Lower leg skin (tissue), 4 donors: Measurements from ENCODE around the gene ATP7A. TPM values are rescaled to one million over a fixed set of nuclear protein-coding genes. Genes with fewer than 3 reads are reported as not detected.
"Not testable (repeated sequence)": the region's sequence is repeated elsewhere in the genome, so short reads cannot be mapped to it uniquely, and the experiment has no call there.

Experiments used
- DNase-seq, 2 donors: peaks; one replicate each; pipeline ENCODE4 v3.0.0-alpha.2; 2019; ENCODE audit warnings: low spot score in 2 of 2
- H3K4me3 ChIP-seq: fragments of 200-600 bp; sonication (generic); 2 replicates; pipeline ENCODE4 v1.5.1; 2017; ENCODE audit warnings: mild to moderate bottlenecking, low read depth; ENCODE audit not compliant: poor library complexity, severe bottlenecking
- POLR2A ChIP-seq, 2 donors: fragments of 450-650 bp; IDR thresholded peaks; one replicate each; pipeline ENCODE4 v1.6.1; 2016 to 2017; ENCODE audit warnings: antibody characterized with exemption in 2 of 2, mild to moderate bottlenecking in 1 of 2, moderate library complexity in 1 of 2
- WGBS, 2 donors: methylation state at CpG; one replicate each; pipeline ENCODE4 v1.1.5; 2018; 5-methylcytosine and 5-hydroxymethylcytosine counted together
- intact Hi-C: fragments of 100-400 bp; cut with DNase I; formaldehyde crosslinking; loops from one replicate; pipeline ENCODE4 v1.15.0; 2023; ENCODE audit warnings: low total_unique reads
- total RNA-seq, 4 donors: library from RNA; depleted of rRNA; stranded (reverse); fragments of >200 nt; gene quantifications; one replicate each; pipeline ENCODE4 v1.1.0, GENCODE V29; 2016
- TF ChIP-seq, protein P1 (sequence below), 3 donors: fragments of 450-650 bp; IDR thresholded peaks; one replicate each; pipeline ENCODE4 v1.5.1; 2016; ENCODE audit warnings: antibody characterized with exemption in 3 of 3, mild to moderate bottlenecking in 3 of 3, moderate library complexity in 2 of 3

Gene ATP7A
- total RNA-seq, 4 donors from 2014 or later, result 20.9 to 37.6 (median 28.5) TPM

DNA sequence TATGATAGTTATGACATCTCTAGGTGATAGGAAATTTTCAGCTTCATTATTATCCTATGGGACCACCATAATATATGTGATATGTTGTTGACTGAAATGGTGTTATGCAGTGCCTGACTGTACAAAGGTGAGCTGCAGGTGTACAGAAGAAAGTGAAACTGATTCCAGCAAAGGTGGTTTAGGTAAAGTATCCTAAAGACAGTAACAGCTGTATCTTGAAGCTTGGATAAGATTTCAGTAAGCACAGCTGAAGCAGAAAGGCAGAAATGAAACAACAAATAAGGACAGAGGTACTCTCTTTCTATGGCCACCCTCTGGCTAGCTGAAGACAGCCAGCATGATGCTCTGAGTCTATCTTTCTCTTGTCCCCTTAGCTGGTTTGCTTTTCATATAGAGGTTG lies 163.6 kb downstream of the ATP7A start:
- H3K4me3 ChIP-seq, result no peak overlapping the region

DNA sequence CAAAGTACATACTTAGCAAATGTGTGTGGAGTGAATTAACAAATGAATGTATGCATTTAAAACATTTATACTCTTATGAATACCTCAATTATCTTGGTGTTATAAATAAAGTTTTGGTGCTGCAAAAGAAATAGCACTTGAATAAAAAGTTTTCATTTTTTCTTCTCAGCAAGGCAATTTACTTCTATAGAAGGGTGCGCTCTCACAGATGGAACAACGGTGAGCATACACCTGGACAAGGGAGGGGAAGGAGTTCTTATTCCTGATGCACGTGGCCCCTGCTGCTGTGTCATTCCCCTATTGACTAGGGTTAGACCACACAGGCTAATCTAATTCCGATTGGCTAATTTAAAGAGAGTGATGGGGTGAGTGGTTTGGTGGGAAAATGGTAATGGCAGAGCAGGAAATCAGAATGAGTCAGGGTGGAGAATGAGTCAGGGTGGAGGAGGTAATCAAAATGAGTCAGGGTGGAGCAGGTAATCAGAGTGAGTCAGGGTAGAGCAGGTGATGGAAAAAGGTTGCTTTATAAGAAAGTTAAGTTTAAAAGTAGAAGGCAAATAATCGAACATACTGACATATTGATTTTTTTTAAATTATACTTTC lies 165.4 kb downstream of the ATP7A start:
- TF ChIP-seq, protein P1, sequence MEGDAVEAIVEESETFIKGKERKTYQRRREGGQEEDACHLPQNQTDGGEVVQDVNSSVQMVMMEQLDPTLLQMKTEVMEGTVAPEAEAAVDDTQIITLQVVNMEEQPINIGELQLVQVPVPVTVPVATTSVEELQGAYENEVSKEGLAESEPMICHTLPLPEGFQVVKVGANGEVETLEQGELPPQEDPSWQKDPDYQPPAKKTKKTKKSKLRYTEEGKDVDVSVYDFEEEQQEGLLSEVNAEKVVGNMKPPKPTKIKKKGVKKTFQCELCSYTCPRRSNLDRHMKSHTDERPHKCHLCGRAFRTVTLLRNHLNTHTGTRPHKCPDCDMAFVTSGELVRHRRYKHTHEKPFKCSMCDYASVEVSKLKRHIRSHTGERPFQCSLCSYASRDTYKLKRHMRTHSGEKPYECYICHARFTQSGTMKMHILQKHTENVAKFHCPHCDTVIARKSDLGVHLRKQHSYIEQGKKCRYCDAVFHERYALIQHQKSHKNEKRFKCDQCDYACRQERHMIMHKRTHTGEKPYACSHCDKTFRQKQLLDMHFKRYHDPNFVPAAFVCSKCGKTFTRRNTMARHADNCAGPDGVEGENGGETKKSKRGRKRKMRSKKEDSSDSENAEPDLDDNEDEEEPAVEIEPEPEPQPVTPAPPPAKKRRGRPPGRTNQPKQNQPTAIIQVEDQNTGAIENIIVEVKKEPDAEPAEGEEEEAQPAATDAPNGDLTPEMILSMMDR (IDR thresholded peaks at IDR 0.05), result no peak
- no peak for TF ChIP-seq POLR2A (IDR thresholded peaks at IDR 0.05)
- 86 to 94% methylated on average over 5 of the region's 5 CpGs for WGBS, 2 donors
- H3K4me3 ChIP-seq, result no peak overlapping the region
- intact Hi-C loops, result no loop called here
- no peak for DNase-seq

More for the DNA sequence above, 163.6 kb downstream of the ATP7A start:
- intact Hi-C loops, result no loop called here
- TF ChIP-seq, protein P1 (IDR thresholded peaks at IDR 0.05), result no peak
- TF ChIP-seq POLR2A (IDR thresholded peaks at IDR 0.05), result no peak
- no peak for DNase-seq

DNA sequence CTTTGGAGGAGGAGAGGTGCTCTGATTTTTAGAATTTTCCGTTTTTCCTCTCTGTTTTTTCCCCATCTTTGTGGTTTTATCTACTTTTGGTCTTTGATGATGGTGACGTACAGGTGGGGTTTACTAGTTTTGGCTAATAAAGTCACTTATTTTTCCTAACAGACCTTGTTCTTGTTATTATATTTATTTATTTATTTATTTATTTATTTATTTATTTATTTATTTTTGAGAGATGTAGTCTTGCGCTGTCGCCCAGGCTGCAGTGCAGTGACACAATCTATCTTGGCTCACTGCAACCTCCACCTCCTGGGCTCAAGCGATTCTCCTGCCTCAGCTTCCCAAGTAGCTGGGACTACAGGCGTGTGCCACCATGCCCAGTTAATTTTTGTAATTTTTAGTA lies 170.9 kb downstream of the ATP7A start:
- intact Hi-C loops, result not testable (repeated sequence)

DNA sequence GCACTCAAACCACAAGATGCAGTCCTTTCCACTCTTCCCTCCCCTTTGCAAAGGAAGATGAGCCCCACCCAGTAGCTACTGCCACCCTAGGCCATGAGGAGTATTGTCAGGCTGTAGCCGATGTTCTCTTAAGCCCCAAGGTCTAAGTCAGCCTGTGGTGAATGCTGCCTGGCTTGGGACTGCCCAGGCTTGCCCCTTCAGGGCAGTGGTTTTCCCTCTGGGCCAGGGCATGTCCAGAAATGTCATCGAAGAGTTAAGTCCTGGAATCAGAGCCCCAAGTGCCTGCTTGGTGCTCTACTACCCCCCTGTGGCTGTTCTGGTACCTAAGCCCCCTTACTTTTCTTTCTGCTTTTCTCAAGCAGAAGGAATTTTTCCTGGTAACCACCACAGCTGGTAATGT lies 181.8 kb downstream of the ATP7A start:
- DNase-seq, result no peak

More for the DNA sequence above, 170.9 kb downstream of the ATP7A start:
- not testable (repeated sequence) for H3K4me3 ChIP-seq, DNase-seq
- WGBS, 2 donors, result 87 to 89% methylated on average over 5 to 6 of the region's 6 CpGs

DNA sequence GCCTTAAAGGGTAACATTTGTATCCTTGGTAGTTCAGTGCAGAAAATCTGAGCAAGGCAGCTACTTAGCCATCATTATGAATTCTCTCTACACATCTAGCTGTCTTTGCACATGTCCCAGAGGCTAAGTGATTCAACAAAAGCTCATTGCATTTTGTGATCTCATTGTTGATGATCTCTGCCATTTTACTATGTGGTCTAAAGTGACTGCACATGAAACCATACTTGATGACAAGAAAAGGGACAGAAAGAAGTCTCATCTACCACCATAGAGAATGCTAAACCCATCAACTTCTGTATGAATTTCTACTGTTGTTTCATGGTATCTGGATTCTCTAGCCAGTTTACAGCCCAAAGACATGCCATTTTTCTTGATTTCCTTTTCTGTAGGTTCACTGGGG lies 187.6 kb downstream of the ATP7A start:
- TF ChIP-seq, protein P1 (IDR thresholded peaks at IDR 0.05), result no peak
- no peak for TF ChIP-seq POLR2A (IDR thresholded peaks at IDR 0.05)
- no peak for DNase-seq
- H3K4me3 ChIP-seq, result no peak overlapping the region
- intact Hi-C loops, result no loop called here

More for the DNA sequence above, 181.8 kb downstream of the ATP7A start:
- 8 to 32% methylated on average over 2 of the region's 2 CpGs for WGBS, 2 donors
- H3K4me3 ChIP-seq, result no peak overlapping the region
- no peak for TF ChIP-seq POLR2A (IDR thresholded peaks at IDR 0.05)
- TF ChIP-seq, protein P1 (IDR thresholded peaks at IDR 0.05), result no peak
- intact Hi-C loops, result no loop called here

Other genes starting within 250 kb of the ATP7A start
- 10 to 100 TPM; 40.2 to 90.0 (median 71.3) TPM for gene ATRX, start 124.5 kb upstream of the ATP7A start, total RNA-seq
- gene MAGT1, start 15.3 kb upstream of the ATP7A start, total RNA-seq, result 10 to 100 TPM; 20.5 to 52.8 (median 34.4) TPM
- gene COX7B, start 11.2 kb upstream of the ATP7A start, total RNA-seq, result 100 to 1,000 TPM; 199 to 282 (median 248) TPM
- gene PGAM4, start 58.9 kb downstream of the ATP7A start, total RNA-seq, result not detected
- 100 to 1,000 TPM; 151 to 246 (median 179) TPM for gene PGK1, start 193.6 kb downstream of the ATP7A start, total RNA-seq
- gene TAF9B, start 229.0 kb downstream of the ATP7A start, total RNA-seq, result 10 to 100 TPM in 2 of 4 donors, 1 to 10 TPM in 2; 5.6 to 12.2 (median 8.4) TPM